H1 (cell line): Measurements from ENCODE around the gene BYSL. TPM values are rescaled to one million over a fixed set of nuclear protein-coding genes. Genes with fewer than 3 reads are reported as not detected.

Experiments
- BCL11A ChIP-seq, 2 experiments: IDR thresholded peaks; one replicate each; pipeline ENCODE4 v1.6.1; 2011; ENCODE audit warnings: low read depth in 2 of 2, low read length in 2 of 2, mild to moderate bottlenecking in 2 of 2
- CBX5 ChIP-seq: fragments of 300-800, 300-1000 bp; sonication (generic); IDR thresholded peaks from 2 replicates; pipeline ENCODE4 v1.7.1; 2016; ENCODE audit warnings: antibody characterized with exemption, low read length, low read depth
- CBX8 ChIP-seq: fragments of 300-800, 300-1000 bp; sonication (generic); IDR thresholded peaks from 2 replicates; pipeline ENCODE4 v1.7.1; 2016; ENCODE audit warnings: low read depth, low read length, borderline replicate concordance
- CEBPB ChIP-seq: IDR thresholded peaks from 2 replicates; pipeline ENCODE4 v1.6.1; 2012; ENCODE audit warnings: low read depth, low read length
- CHD2 ChIP-seq: IDR thresholded peaks from 2 replicates; pipeline ENCODE4 v1.6.1; 2012; ENCODE audit warnings: low read length, improper control_type of control experiment
- CREB1 ChIP-seq: IDR thresholded peaks from 2 replicates; pipeline ENCODE4 v1.6.1; 2012; ENCODE audit warnings: inconsistent platforms
- FOSL1 ChIP-seq: IDR thresholded peaks from 2 replicates; pipeline ENCODE4 v1.6.1; 2011; ENCODE audit warnings: mild to moderate bottlenecking, low read depth, low read length, moderate library complexity; ENCODE audit not compliant: insufficient read depth
- GABPA ChIP-seq: IDR thresholded peaks from 2 replicates; pipeline ENCODE4 v1.6.1; 2011; ENCODE audit warnings: mild to moderate bottlenecking, low read length, moderate library complexity, borderline replicate concordance; ENCODE audit not compliant: insufficient read depth
- HDAC6 ChIP-seq: IDR thresholded peaks from one replicate; pipeline ENCODE4 v1.7.1; 2012; ENCODE audit warnings: low read depth, mild to moderate bottlenecking, inconsistent platforms, low read length, moderate library complexity
- KDM5A ChIP-seq: fragments of 200-600 bp; IDR thresholded peaks from 2 replicates; pipeline ENCODE4 v1.7.1; 2012; ENCODE audit warnings: mild to moderate bottlenecking, low read length, inconsistent platforms, mixed read lengths
- POLR2A ChIP-seq, 2 experiments: IDR thresholded peaks; 1 replicate in 1 of 2; 2 replicates in 1 of 2; pipeline ENCODE4 v1.6.1; 2011; ENCODE audit warnings: low read depth in 2 of 2, low read length in 2 of 2, mild to moderate bottlenecking in 2 of 2; ENCODE audit errors: control extremely low read depth in 1 of 2
- POLR2AphosphoS5 ChIP-seq: IDR thresholded peaks from 2 replicates; pipeline ENCODE4 v1.6.1; 2011; ENCODE audit warnings: low read depth, low read length
- RBBP5 ChIP-seq: IDR thresholded peaks from 2 replicates; pipeline ENCODE4 v1.7.1; 2012; ENCODE audit warnings: low read depth, mild to moderate bottlenecking, inconsistent platforms, low read length, moderate library complexity, borderline replicate concordance
- RNF2 ChIP-seq: fragments of 200-900, 300-1000 bp; sonication (generic); IDR thresholded peaks from 2 replicates; pipeline ENCODE4 v1.7.1; 2016; ENCODE audit warnings: borderline replicate concordance, low read depth, mild to moderate bottlenecking, antibody characterized with exemption, low read length; ENCODE audit not compliant: poor library complexity, severe bottlenecking; ENCODE audit errors: missing control alignments
- RXRA ChIP-seq: IDR thresholded peaks from 2 replicates; pipeline ENCODE4 v1.6.1; 2011; ENCODE audit warnings: low read depth, mild to moderate bottlenecking, low read length, moderate library complexity; ENCODE audit not compliant: insufficient read depth
- SAP30 ChIP-seq: fragments of 300-600 bp; sonication (generic); IDR thresholded peaks from 2 replicates; pipeline ENCODE4 v1.7.1; 2012; ENCODE audit warnings: low read length, moderate library complexity, mild to moderate bottlenecking, inconsistent platforms; ENCODE audit not compliant: insufficient read depth, insufficient replicate concordance
- SIRT6 ChIP-seq: IDR thresholded peaks from one replicate; pipeline ENCODE4 v1.7.1; 2012; ENCODE audit warnings: low read length, inconsistent platforms
- SRF ChIP-seq: IDR thresholded peaks from 2 replicates; pipeline ENCODE4 v1.6.1; 2011; ENCODE audit warnings: mild to moderate bottlenecking, low read depth, low read length, moderate library complexity
- SUZ12 ChIP-seq: fragments of 200-600 bp; sonication (generic); IDR thresholded peaks from 2 replicates; pipeline ENCODE4 v1.6.1; 2012; ENCODE audit warnings: mild to moderate bottlenecking, inconsistent platforms, low read length, moderate library complexity, mixed read lengths
- TAF1 ChIP-seq: IDR thresholded peaks from 2 replicates; pipeline ENCODE4 v1.6.1; 2011; ENCODE audit warnings: mild to moderate bottlenecking, low read depth, low read length
- TBP ChIP-seq: IDR thresholded peaks from 2 replicates; pipeline ENCODE4 v1.6.1; 2011; ENCODE audit warnings: low read depth, low read length, improper control_type of control experiment
- polyA plus RNA-seq, 7 experiments: library from polyadenylated mRNA; depleted of rRNA in 3 of 7; stranded (reverse) in 5 of 7; unstranded in 2 of 7; fragments of >200 nt in 5 of 7; fragments of 200-250 nt in 2 of 7; gene quantifications; 1 replicate in 5 of 7; 2 replicates in 1 of 7; 4 replicates in 1 of 7; pipeline versions ENCODE4 v1.2.1 to v1.2.3, GENCODE V29; 2011 to 2013; ENCODE audit warnings: missing spikeins in 2 of 7, mixed read lengths in 2 of 7
- total RNA-seq: library from RNA; stranded (reverse); fragmentation: NEBNext Ultra II Directional; extraction: Animal tissue kit (Norgen Biotek cat#: 25700); gene quantifications from 2 replicates; pipeline ENCODE4 v1.2.1, GENCODE V29; 2021
- TF ChIP-seq, protein P1 (sequence below): IDR thresholded peaks from 2 replicates; pipeline ENCODE4 v1.6.1; 2012; ENCODE audit warnings: low read length, inconsistent platforms

The BYSL gene
- total and polyA plus RNA-seq, 2 of the 8 experiments (the other 6 are each of a cell fraction or from before 2014, with no cell fraction given) = 37.3 to 49.2 TPM

DNA sequence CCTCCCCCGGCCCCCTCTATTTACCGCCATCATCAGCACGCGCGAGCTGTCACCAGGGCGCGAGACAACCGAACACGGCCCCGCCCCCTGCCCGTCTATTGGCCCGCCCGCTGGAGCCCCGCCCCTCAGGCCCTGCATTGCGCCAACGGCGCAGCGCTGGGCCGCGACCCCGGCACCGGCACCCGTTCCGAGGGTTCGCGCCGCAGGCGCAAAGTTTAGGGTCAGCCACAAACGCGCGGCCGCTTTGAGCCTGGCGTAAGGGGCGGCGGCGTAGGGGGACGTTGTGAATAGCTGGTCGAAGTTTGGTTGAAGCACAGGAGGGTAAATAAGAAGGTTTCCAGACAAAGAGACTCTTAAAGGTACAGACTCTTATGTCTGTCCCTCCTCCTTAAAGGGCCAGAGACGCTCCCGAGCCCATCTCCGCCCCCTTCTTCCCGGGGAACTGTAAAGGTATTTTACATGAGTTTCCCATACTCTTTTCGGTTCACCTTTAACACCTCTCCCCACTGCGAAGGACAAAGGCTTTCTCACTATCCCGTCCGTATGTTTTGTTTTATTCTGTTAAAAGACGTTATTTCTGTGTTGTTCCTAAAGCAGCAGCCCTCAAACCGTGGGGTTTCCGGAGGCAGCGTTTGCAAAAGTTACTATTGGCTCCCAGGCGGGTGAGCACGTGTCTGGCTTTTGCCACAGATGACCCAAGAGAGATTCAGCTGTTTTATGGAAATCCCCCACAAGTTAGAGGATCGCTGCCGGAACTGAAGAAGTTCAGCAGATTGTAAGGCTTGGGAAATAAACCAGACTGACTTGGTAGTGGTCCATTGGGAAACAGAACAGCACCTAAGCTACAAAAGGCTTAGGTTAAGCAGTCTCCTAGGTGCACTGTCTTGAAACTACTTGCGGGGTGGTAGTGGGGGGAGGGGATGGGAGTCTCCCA is 25.7 kb upstream of the BYSL start, which contains the start of gene USP49 (continued):
- TF ChIP-seq POLR2AphosphoS5 (no peak), KDM5A (no peak; the same call in 1 of the 2 replicates), RNF2 (no peak), GABPA (no peak), FOSL1 (peak; percentile 83), SAP30 (peak; percentile 73), HDAC6 (no peak), RXRA (no peak), TAF1 (peak; percentile 58; the same call in 1 of the 2 replicates), TBP (peak; percentile 10; the same call in 1 of the 2 replicates), BCL11A (IDR thresholded peaks at IDR 0.05; ENCODE audit: low read depth in 2 of 2, low read length in 2 of 2) (no peak), CREB1 (peak; percentile 95), RBBP5 (no peak), CHD2 (no peak), CBX8 (no peak), CBX5 (no peak), CEBPB (no peak), SUZ12 (no peak), SIRT6 (no peak), SRF (no peak), POLR2A (IDR thresholded peaks at IDR 0.05; ENCODE audit: control extremely low read depth in 1 of 2, low read depth in 2 of 2, low read length in 2 of 2) (peak; percentile 20 to 71)
- TF ChIP-seq, protein P1, sequence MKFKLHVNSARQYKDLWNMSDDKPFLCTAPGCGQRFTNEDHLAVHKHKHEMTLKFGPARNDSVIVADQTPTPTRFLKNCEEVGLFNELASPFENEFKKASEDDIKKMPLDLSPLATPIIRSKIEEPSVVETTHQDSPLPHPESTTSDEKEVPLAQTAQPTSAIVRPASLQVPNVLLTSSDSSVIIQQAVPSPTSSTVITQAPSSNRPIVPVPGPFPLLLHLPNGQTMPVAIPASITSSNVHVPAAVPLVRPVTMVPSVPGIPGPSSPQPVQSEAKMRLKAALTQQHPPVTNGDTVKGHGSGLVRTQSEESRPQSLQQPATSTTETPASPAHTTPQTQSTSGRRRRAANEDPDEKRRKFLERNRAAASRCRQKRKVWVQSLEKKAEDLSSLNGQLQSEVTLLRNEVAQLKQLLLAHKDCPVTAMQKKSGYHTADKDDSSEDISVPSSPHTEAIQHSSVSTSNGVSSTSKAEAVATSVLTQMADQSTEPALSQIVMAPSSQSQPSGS = peak; percentile 9; the same call in 1 of the 2 replicates
